HL-60 (cell line): ENCODE results near the gene C8G.

ENCODE experiments used
- DNase-seq, 2 experiments: peaks; one replicate each; pipeline ENCODE4 v3.0.0-alpha.2; 2010 to 2020; ENCODE audit warnings: low read depth in 1 of 2, low spot score in 1 of 2
- H3K27ac ChIP-seq: fragments of 250-450 bp; sonication (Bioruptor Pico); replicated peaks from 2 replicates; pipeline ENCODE4 v1.5.1; 2020; ENCODE audit warnings: mild to moderate bottlenecking, moderate library complexity
- H3K27me3 ChIP-seq: fragments of 250-450 bp; sonication (Bioruptor Pico); 2 replicates; pipeline ENCODE4 v1.5.1; 2021; ENCODE audit warnings: mild to moderate bottlenecking, moderate library complexity; ENCODE audit not compliant: insufficient read depth, poor library complexity, severe bottlenecking
- H3K4me3 ChIP-seq: replicated peaks from 2 replicates; pipeline ENCODE4 v1.5.1; 2011; ENCODE audit warnings: mild to moderate bottlenecking, control low read depth, low read length; ENCODE audit not compliant: insufficient read depth
- GABPA ChIP-seq: IDR thresholded peaks from 2 replicates; pipeline ENCODE4 v1.6.1; 2012; ENCODE audit warnings: low read depth
- POLR2AphosphoS5 ChIP-seq: IDR thresholded peaks from 2 replicates; pipeline ENCODE4 v1.6.1; 2012; ENCODE audit warnings: low read depth
- SPI1 ChIP-seq: IDR thresholded peaks from 2 replicates; pipeline ENCODE4 v1.6.1; 2012; ENCODE audit warnings: low read depth, mild to moderate bottlenecking, borderline replicate concordance
- TF ChIP-seq, protein P1 (sequence below): IDR thresholded peaks from one replicate; pipeline ENCODE4 v1.5.1; 2011; ENCODE audit warnings: low read length, control low read depth, inconsistent platforms; ENCODE audit not compliant: insufficient read depth
- TF ChIP-seq, protein P2 (sequence below): IDR thresholded peaks from 2 replicates; pipeline ENCODE4 v1.6.1; 2012; ENCODE audit warnings: low read depth; ENCODE audit not compliant: insufficient replicate concordance

Gene C8G

DNA sequence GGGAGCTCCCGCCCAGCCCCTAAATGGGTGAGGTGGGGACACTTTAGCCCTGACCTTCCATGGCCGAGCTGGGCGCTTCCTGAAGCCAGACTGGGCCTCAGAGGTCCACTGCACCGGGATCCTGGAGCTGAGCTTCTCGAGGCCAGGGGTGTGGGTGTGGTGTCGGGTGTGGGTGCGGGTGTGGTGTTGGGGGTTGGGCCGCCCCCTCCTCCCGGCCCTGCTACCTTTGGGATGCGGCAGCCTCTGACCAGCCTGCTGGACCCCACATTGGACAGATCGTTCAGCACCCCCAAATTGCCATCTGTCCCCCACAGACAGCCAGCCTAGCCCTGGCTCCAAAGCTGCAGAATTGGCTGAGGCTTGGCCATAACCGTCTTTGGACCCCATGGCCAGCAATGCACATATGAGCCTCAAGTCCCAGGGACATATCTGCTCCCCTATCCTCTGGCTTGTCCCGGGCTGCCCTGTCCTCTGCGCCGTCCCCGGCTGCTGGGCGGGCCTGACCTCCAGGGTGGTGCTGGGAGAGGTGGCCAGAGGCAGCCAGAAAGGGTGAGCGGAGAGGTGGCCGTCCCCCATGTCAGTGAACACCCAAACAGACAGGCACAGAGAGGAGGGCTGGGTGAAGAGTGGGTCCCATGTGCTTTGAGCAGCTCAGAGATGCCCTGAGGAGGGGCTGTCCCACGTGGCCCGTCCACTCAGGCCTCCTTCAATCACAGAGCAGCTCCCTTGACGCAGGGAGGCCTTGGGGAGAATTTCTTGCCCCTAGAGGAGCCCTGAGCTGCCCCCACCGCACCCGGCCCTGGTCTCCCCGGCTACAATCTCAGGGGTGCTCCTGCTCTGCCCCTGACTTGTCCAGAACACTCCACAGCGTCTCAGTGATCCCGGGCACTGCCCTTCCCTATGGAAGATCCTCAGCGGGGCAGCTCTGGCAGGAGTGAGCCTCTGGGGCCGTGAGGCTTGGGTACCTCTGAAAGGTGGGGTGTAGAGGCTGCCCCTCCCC, 28.9 kb downstream of the C8G start:
- no peaks in the 10 kb centered on the region for H3K27me3 ChIP-seq
- no peak overlapping the region for H3K27ac ChIP-seq
- no peak for DNase-seq
- no peak overlapping the region for H3K4me3 ChIP-seq
- TF ChIP-seq, protein P1, sequence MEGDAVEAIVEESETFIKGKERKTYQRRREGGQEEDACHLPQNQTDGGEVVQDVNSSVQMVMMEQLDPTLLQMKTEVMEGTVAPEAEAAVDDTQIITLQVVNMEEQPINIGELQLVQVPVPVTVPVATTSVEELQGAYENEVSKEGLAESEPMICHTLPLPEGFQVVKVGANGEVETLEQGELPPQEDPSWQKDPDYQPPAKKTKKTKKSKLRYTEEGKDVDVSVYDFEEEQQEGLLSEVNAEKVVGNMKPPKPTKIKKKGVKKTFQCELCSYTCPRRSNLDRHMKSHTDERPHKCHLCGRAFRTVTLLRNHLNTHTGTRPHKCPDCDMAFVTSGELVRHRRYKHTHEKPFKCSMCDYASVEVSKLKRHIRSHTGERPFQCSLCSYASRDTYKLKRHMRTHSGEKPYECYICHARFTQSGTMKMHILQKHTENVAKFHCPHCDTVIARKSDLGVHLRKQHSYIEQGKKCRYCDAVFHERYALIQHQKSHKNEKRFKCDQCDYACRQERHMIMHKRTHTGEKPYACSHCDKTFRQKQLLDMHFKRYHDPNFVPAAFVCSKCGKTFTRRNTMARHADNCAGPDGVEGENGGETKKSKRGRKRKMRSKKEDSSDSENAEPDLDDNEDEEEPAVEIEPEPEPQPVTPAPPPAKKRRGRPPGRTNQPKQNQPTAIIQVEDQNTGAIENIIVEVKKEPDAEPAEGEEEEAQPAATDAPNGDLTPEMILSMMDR = no peak
- TF ChIP-seq GABPA (no peak), POLR2AphosphoS5 (no peak), SPI1 (no peak)
- TF ChIP-seq, protein P2, sequence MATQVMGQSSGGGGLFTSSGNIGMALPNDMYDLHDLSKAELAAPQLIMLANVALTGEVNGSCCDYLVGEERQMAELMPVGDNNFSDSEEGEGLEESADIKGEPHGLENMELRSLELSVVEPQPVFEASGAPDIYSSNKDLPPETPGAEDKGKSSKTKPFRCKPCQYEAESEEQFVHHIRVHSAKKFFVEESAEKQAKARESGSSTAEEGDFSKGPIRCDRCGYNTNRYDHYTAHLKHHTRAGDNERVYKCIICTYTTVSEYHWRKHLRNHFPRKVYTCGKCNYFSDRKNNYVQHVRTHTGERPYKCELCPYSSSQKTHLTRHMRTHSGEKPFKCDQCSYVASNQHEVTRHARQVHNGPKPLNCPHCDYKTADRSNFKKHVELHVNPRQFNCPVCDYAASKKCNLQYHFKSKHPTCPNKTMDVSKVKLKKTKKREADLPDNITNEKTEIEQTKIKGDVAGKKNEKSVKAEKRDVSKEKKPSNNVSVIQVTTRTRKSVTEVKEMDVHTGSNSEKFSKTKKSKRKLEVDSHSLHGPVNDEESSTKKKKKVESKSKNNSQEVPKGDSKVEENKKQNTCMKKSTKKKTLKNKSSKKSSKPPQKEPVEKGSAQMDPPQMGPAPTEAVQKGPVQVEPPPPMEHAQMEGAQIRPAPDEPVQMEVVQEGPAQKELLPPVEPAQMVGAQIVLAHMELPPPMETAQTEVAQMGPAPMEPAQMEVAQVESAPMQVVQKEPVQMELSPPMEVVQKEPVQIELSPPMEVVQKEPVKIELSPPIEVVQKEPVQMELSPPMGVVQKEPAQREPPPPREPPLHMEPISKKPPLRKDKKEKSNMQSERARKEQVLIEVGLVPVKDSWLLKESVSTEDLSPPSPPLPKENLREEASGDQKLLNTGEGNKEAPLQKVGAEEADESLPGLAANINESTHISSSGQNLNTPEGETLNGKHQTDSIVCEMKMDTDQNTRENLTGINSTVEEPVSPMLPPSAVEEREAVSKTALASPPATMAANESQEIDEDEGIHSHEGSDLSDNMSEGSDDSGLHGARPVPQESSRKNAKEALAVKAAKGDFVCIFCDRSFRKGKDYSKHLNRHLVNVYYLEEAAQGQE = no peak

DNA sequence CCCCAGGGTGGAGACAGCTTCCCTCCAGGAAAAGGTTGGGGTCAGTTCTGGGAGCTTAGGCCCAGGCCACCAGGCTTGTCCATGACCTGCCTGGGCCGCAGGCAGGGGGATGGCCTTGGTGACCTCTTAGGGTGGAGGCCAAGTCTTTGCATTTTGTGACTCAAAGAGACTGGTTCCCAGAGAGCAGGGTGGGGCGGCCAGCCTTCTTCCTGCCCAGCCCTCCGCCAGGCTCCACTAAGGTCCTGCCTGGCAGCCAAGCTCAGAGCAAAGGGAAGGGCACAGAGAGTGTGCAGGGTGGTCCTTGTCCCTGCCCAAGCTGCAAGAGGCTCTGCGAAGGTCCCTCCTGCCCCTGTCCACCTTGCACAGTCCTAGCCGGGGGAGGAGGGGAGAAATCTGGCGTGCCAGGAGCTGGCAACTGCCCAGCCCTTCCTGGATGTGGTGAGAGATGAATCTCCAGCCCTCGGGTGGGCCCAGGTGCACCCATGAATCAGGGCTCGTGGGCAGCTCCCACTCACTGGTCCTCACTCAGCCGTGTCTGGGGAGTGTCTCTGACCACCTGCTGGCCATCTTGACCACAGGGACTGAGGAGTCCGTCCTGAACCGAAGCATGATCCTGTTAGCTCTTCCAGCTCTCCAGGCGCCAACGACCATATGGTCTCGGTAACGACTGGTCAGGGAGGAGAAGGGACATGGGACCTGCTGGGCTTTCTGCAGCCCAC, 29.9 kb downstream of the C8G start:
- H3K27ac ChIP-seq = no peak overlapping the region
- no peak overlapping the region for H3K4me3 ChIP-seq
- H3K27me3 ChIP-seq = no peaks in the 10 kb centered on the region
- TF ChIP-seq, protein P2 = no peak
- TF ChIP-seq SPI1 = no peak
- TF ChIP-seq, protein P1 = no peak
- TF ChIP-seq POLR2AphosphoS5 = no peak
- no peak for TF ChIP-seq GABPA
- no peak for DNase-seq

DNA sequence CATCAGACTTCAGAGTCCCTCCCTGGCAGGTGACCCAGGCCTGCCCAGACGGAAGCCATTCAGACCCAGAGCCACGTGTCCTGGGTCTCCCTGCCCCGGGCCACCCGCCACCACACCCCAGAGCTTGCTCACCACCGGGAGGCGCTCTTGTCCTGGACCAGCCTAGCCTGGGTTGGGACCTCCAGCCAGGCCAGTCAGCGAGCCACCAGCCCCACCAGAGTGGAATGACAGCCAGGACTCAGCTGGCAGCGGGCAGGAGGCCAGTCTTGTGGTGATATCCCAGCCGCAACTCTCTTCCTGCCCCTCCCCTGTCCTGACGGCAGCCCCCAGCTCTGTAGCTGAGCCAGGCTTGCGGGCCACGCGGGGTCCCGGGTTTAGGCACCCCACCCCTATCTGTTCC, 30.6 kb downstream of the C8G start:
- Histone ChIP-seq H3K27me3 (no peaks in the 10 kb centered on the region), H3K4me3 (no peak overlapping the region), H3K27ac (no peak overlapping the region)
- DNase-seq = peak in 1 of 2 experiments; percentile 30
- TF ChIP-seq SPI1 (no peak), GABPA (no peak), POLR2AphosphoS5 (no peak)
- TF ChIP-seq, protein P1 = peak; percentile 7
